GM23338 (cell line): ENCODE data around the gene GAA. TPM values are rescaled to one million over a fixed set of nuclear protein-coding genes. Genes with fewer than 3 reads are reported as not detected.

Source experiments
- ATAC-seq: fragments of 200-7000 bp; cut with Tn5 transposase; 3 replicates; pipeline ENCODE4 v1.9.1; 2020
- DNase-seq: peaks from one replicate; pipeline ENCODE4 v3.0.0-alpha.2; 2015; ENCODE audit warnings: low spot score
- H2AFZ ChIP-seq: fragments of 200-600 bp; sonication (generic); 2 replicates; pipeline ENCODE4 v1.8.0; 2016; ENCODE audit warnings: antibody characterized with exemption, mild to moderate bottlenecking, moderate library complexity
- H3F3A ChIP-seq: fragments of 200-600 bp; sonication (generic); replicated peaks from 2 replicates; pipeline ENCODE4 v1.8.0; 2017; ENCODE audit warnings: antibody characterized with exemption, mixed run types, low read depth
- H3K27ac ChIP-seq: fragments of 200-600 bp; sonication (generic); 2 replicates; pipeline ENCODE4 v1.6.1; 2016; ENCODE audit warnings: low read depth
- H3K27me3 ChIP-seq: fragments of 200-600 bp; sonication (generic); 2 replicates; pipeline ENCODE4 v1.8.0; 2016; ENCODE audit warnings: mild to moderate bottlenecking, mixed run types, moderate library complexity; ENCODE audit not compliant: insufficient read depth
- H3K36me3 ChIP-seq: fragments of 200-600 bp; sonication (generic); 2 replicates; pipeline ENCODE4 v1.8.0; 2016; ENCODE audit warnings: mild to moderate bottlenecking; ENCODE audit not compliant: insufficient read depth
- H3K4me1 ChIP-seq: fragments of 200-600 bp; sonication (generic); 2 replicates; pipeline ENCODE4 v1.8.0; 2016; ENCODE audit warnings: mild to moderate bottlenecking, moderate library complexity; ENCODE audit not compliant: insufficient read depth
- H3K4me2 ChIP-seq: fragments of 200-600 bp; sonication (generic); 2 replicates; pipeline ENCODE4 v1.7.1; 2017; ENCODE audit warnings: mixed run types
- H3K4me3 ChIP-seq: fragments of 200-600 bp; sonication (generic); 2 replicates; pipeline ENCODE4 v1.6.1; 2016; ENCODE audit warnings: mixed run types
- H3K79me2 ChIP-seq: fragments of 200-600 bp; sonication (generic); replicated peaks from 2 replicates; pipeline ENCODE4 v1.8.0; 2017; ENCODE audit warnings: mild to moderate bottlenecking; ENCODE audit not compliant: insufficient read depth
- H3K9me2 ChIP-seq: fragments of 200-600 bp; sonication (generic); 2 replicates; pipeline ENCODE4 v1.8.0; 2017; ENCODE audit not compliant: insufficient read depth
- H4K20me1 ChIP-seq: fragments of 200-600 bp; sonication (generic); replicated peaks from 2 replicates; pipeline ENCODE4 v1.8.0; 2017; ENCODE audit warnings: mild to moderate bottlenecking; ENCODE audit not compliant: insufficient read depth
- H3K27ac Mint-ChIP-seq: 2 replicates; pipeline ENCODE4 v1.8.0; 2020; ENCODE audit warnings: inconsistent platforms, mild to moderate bottlenecking, moderate library complexity, mixed read lengths
- H3K27me3 Mint-ChIP-seq: 3 replicates; pipeline ENCODE4 v1.8.0; 2022; ENCODE audit warnings: low read depth, mild to moderate bottlenecking, moderate library complexity, mixed read lengths, inconsistent platforms; ENCODE audit not compliant: insufficient read depth, poor library complexity
- H3K36me3 Mint-ChIP-seq: 3 replicates; pipeline ENCODE4 v1.8.0; 2021; ENCODE audit warnings: low read depth, mild to moderate bottlenecking, inconsistent platforms, moderate library complexity, mixed read lengths
- H3K4me1 Mint-ChIP-seq: 3 replicates; pipeline ENCODE4 v1.8.0; 2020; ENCODE audit warnings: mild to moderate bottlenecking, inconsistent platforms, mixed read lengths
- H3K4me3 Mint-ChIP-seq: 3 replicates; pipeline ENCODE4 v1.8.0; 2021; ENCODE audit warnings: moderate library complexity, mild to moderate bottlenecking, inconsistent platforms, mixed read lengths
- H3K9me3 Mint-ChIP-seq: 3 replicates; pipeline ENCODE4 v1.8.0; 2020; ENCODE audit warnings: moderate library complexity, mild to moderate bottlenecking, inconsistent platforms, mixed read lengths
- EZH2 ChIP-seq: fragments of 200-600 bp; sonication (generic); IDR thresholded peaks from one replicate; pipeline ENCODE4 v1.8.0; 2017; ENCODE audit warnings: antibody characterized with exemption, mild to moderate bottlenecking, low read depth; ENCODE audit not compliant: unreplicated experiment
- POLR2AphosphoS5 ChIP-seq: IDR thresholded peaks from 2 replicates; pipeline ENCODE4 v1.6.1; 2016; ENCODE audit warnings: antibody characterized with exemption, low read depth
- polyA plus RNA-seq: library from polyadenylated mRNA; unstranded; fragments of >200 nt; fragmentation: Nextera tagmentation; extraction: Ambion mirVana; gene quantifications from 2 replicates; pipeline ENCODE4 v1.2.1, GENCODE V29; 2016
- total RNA-seq: library from RNA; depleted of rRNA; stranded (reverse); fragments of >200 nt; shearing (Covaris generic); gene quantifications from 2 replicates; pipeline ENCODE4 v1.2.3, GENCODE V29; 2014
- TF ChIP-seq, protein P1 (sequence below): fragments of 250-450 bp; sonication (Bioruptor Pico); IDR thresholded peaks from 2 replicates; pipeline ENCODE4 v1.5.0; 2020; ENCODE audit warnings: mild to moderate bottlenecking, moderate library complexity
- TF ChIP-seq, protein P2 (sequence below): IDR thresholded peaks from 2 replicates; pipeline ENCODE4 v1.6.1; 2016; ENCODE audit warnings: antibody characterized with exemption

GAA gene
- total and polyA plus RNA-seq, 2 experiments from 2014 or later, result 72.5 to 98.1 TPM

DNA sequence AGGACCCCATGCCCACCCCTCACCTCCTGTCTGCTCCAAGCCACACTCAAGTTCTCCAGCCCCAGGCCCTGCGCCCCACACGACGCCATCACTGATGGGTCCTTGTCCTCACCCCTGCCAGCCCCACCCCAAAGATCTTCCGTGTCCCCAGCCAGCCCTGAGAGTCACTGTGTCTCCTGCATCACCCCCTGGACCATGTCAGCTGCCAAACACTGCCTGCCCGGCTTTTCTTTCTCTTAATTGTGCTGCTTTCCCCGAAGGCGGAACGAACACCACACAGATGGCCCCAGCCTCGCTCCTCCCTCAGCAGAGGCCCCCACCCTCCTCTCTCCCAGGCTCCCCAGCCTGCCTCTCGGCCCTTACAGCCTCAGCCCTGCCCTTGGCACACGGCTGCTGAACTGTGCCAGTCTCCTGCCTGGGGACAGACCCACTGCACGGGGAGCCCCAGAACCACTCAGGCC lies 4.8 kb upstream of the GAA start:
- peaks cover 8% of the 10 kb centered on the region; the same call in 1 of the 2 replicates for H3K27me3 ChIP-seq
- H3K4me3 ChIP-seq, result no peak overlapping the region
- H3K4me2 ChIP-seq, result no peak overlapping the region
- DNase-seq (no peak), ATAC-seq (no peak)
- peaks cover 12% of the 10 kb centered on the region for H3K27me3 Mint-ChIP-seq
- H3K9me2 ChIP-seq, result no peaks in the 10 kb centered on the region
- H3F3A ChIP-seq, result 0 out of 2 replicates have a peak, but pooled peaks cover 4% of the 10 kb centered on the region
- no peaks in the 10 kb centered on the region for H3K9me3 Mint-ChIP-seq
- no peaks in the 10 kb centered on the region for H3K36me3 ChIP-seq
- no peaks in the 10 kb centered on the region for H4K20me1 ChIP-seq
- H3K4me1 Mint-ChIP-seq, result peaks cover 2% of the 10 kb centered on the region
- TF ChIP-seq, protein P1, sequence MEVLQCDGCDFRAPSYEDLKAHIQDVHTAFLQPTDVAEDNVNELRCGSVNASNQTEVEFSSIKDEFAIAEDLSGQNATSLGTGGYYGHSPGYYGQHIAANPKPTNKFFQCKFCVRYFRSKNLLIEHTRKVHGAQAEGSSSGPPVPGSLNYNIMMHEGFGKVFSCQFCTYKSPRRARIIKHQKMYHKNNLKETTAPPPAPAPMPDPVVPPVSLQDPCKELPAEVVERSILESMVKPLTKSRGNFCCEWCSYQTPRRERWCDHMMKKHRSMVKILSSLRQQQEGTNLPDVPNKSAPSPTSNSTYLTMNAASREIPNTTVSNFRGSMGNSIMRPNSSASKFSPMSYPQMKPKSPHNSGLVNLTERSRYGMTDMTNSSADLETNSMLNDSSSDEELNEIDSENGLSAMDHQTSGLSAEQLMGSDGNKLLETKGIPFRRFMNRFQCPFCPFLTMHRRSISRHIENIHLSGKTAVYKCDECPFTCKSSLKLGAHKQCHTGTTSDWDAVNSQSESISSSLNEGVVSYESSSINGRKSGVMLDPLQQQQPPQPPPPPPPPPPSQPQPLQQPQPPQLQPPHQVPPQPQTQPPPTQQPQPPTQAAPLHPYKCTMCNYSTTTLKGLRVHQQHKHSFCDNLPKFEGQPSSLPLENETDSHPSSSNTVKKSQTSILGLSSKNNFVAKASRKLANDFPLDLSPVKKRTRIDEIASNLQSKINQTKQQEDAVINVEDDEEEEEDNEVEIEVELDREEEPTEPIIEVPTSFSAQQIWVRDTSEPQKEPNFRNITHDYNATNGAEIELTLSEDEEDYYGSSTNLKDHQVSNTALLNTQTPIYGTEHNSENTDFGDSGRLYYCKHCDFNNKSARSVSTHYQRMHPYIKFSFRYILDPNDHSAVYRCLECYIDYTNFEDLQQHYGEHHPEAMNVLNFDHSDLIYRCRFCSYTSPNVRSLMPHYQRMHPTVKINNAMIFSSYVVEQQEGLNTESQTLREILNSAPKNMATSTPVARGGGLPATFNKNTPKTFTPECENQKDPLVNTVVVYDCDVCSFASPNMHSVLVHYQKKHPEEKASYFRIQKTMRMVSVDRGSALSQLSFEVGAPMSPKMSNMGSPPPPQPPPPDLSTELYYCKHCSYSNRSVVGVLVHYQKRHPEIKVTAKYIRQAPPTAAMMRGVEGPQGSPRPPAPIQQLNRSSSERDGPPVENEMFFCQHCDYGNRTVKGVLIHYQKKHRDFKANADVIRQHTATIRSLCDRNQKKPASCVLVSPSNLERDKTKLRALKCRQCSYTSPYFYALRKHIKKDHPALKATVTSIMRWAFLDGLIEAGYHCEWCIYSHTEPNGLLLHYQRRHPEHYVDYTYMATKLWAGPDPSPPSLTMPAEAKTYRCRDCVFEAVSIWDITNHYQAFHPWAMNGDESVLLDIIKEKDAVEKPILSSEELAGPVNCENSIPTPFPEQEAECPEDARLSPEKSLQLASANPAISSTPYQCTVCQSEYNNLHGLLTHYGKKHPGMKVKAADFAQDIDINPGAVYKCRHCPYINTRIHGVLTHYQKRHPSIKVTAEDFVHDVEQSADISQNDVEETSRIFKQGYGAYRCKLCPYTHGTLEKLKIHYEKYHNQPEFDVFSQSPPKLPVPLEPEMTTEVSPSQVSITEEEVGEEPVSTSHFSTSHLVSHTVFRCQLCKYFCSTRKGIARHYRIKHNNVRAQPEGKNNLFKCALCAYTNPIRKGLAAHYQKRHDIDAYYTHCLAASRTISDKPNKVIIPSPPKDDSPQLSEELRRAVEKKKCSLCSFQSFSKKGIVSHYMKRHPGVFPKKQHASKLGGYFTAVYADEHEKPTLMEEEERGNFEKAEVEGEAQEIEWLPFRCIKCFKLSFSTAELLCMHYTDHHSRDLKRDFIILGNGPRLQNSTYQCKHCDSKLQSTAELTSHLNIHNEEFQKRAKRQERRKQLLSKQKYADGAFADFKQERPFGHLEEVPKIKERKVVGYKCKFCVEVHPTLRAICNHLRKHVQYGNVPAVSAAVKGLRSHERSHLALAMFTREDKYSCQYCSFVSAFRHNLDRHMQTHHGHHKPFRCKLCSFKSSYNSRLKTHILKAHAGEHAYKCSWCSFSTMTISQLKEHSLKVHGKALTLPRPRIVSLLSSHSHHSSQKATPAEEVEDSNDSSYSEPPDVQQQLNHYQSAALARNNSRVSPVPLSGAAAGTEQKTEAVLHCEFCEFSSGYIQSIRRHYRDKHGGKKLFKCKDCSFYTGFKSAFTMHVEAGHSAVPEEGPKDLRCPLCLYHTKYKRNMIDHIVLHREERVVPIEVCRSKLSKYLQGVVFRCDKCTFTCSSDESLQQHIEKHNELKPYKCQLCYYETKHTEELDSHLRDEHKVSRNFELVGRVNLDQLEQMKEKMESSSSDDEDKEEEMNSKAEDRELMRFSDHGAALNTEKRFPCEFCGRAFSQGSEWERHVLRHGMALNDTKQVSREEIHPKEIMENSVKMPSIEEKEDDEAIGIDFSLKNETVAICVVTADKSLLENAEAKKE (CRISPR knock-in tag), result no peak
- TF ChIP-seq EZH2 (no peak), POLR2AphosphoS5 (no peak)
- TF ChIP-seq, protein P2, sequence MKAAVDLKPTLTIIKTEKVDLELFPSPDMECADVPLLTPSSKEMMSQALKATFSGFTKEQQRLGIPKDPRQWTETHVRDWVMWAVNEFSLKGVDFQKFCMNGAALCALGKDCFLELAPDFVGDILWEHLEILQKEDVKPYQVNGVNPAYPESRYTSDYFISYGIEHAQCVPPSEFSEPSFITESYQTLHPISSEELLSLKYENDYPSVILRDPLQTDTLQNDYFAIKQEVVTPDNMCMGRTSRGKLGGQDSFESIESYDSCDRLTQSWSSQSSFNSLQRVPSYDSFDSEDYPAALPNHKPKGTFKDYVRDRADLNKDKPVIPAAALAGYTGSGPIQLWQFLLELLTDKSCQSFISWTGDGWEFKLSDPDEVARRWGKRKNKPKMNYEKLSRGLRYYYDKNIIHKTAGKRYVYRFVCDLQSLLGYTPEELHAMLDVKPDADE, result no peak
- no peak overlapping the region for H3K4me3 Mint-ChIP-seq
- no peak overlapping the region for H3K27ac Mint-ChIP-seq
- no peaks in the 10 kb centered on the region; the same call in 2 of the 3 replicates for H3K36me3 Mint-ChIP-seq
- no peak overlapping the region for H3K27ac ChIP-seq
- H3K4me1 ChIP-seq, result peaks cover 3% of the 10 kb centered on the region; the same call in 1 of the 2 replicates
- H3K79me2 ChIP-seq, result no peaks in the 10 kb centered on the region
- H2AFZ ChIP-seq, result no peak overlapping the region
